ENCODE data around the gene MYL12A. TPM values are rescaled to one million over a fixed set of nuclear protein-coding genes. Genes with fewer than 3 reads are reported as not detected.

The MYL12A gene
- total and polyA plus RNA-seq, 2 of the 8 experiments (the other 6 are each of a cell fraction or from before 2014, with no cell fraction given), result 188 to 247 TPM

- TF ChIP-seq RNF2 (IDR thresholded peaks at IDR 0.05; ENCODE audit: borderline replicate concordance, low read depth, low read length, missing control alignments, poor library complexity, severe bottlenecking), result no peak
- no peak for TF ChIP-seq EP300 (IDR thresholded peaks at IDR 0.05; ENCODE audit: borderline replicate concordance in 1 of 2, low read depth in 2 of 2, low read length in 2 of 2)
- TF ChIP-seq POU5F1 (IDR thresholded peaks at IDR 0.05; ENCODE audit: low read depth, low read length), result no peak
- no peak for TF ChIP-seq MAX (IDR thresholded peaks at IDR 0.05)
- no peak for TF ChIP-seq RAD21 (IDR thresholded peaks at IDR 0.05 in 1 of 2, conservative IDR thresholded peaks at IDR 0.05 in 1 of 2; ENCODE audit: low read depth in 2 of 2, low read length in 2 of 2)
- TF ChIP-seq CBX8 (IDR thresholded peaks at IDR 0.05; ENCODE audit: borderline replicate concordance, low read depth, low read length), result no peak
- TF ChIP-seq YY1 (IDR thresholded peaks at IDR 0.05; ENCODE audit: low read depth, low read length), result no peak
- TF ChIP-seq GABPA (IDR thresholded peaks at IDR 0.05; ENCODE audit: borderline replicate concordance, insufficient read depth, low read length), result no peak
- no peak for TF ChIP-seq SIX5 (IDR thresholded peaks at IDR 0.05; ENCODE audit: low read depth, low read length)
Measured at GRCh38 chr18:3211236-3211992, 36.2 kb upstream of the MYL12A start (continued).
